ENCODE results near the gene MED16.
"Not testable (repeated sequence)": the region's sequence is repeated elsewhere in the genome, so short reads cannot be mapped to it uniquely, and the experiment has no call there.

Gene MED16

GRCh38 chr19:871446-872265 lies 21.3 kb downstream of the MED16 start:
- DNase-seq, result no peak

- DNase-seq, result no peak
These were observed 22.0 kb downstream of the MED16 start for GRCh38 chr19:870963-871401.

- DNase-seq, result no peak
These were observed 22.7 kb downstream of the MED16 start for GRCh38 chr19:870314-870713.

GRCh38 chr19:869245-870177 lies 23.5 kb downstream of the MED16 start:
- DNase-seq, result no peak

GRCh38 chr19:868458-869244 lies 24.3 kb downstream of the MED16 start:
- DNase-seq, result no peak

- DNase-seq, result no peak
These were observed 25.0 kb downstream of the MED16 start for GRCh38 chr19:867855-868457.

- no peak for DNase-seq
These were observed 25.6 kb downstream of the MED16 start for GRCh38 chr19:867301-867793.

- no peak for DNase-seq
These were observed 26.2 kb downstream of the MED16 start for GRCh38 chr19:866769-867300.

GRCh38 chr19:863315-863620 lies 29.7 kb downstream of the MED16 start:
- no peak for DNase-seq

- no peak for DNase-seq
These were observed 30.2 kb downstream of the MED16 start for GRCh38 chr19:862581-863314.

- DNase-seq, result peak; percentile 81
These were observed 31.0 kb downstream of the MED16 start for GRCh38 chr19:861756-862580.

GRCh38 chr19:861141-861755 lies 31.7 kb downstream of the MED16 start:
- no peak for DNase-seq

GRCh38 chr19:858868-859843 lies 33.8 kb downstream of the MED16 start, which contains the start of gene CFD:
TSS of gene CFD (plus strand) at chr19:859664. CDS start at chr19:859690, 26 bp downstream.
- DNase-seq, result no peak

- no peak for DNase-seq
These were observed 34.7 kb downstream of the MED16 start for GRCh38 chr19:858284-858683.

GRCh38 chr19:855566-856120 lies 37.3 kb downstream of the MED16 start:
- DNase-seq, result no peak

- no peak for DNase-seq
These were observed 37.8 kb downstream of the MED16 start for GRCh38 chr19:855142-855541.

- DNase-seq, result no peak
These were observed 38.4 kb downstream of the MED16 start for GRCh38 chr19:854549-854948.

- DNase-seq, result not testable (repeated sequence)
These were observed 39.3 kb downstream of the MED16 start for GRCh38 chr19:853614-854220.

All from 8988T (cell line).